Mesangial cell (primary cell): ENCODE results near the gene TMEM218. TPM values are rescaled to one million over a fixed set of nuclear protein-coding genes. Genes with fewer than 3 reads are reported as not detected.

Experiments
- total RNA-seq: library from RNA; depleted of rRNA; stranded (reverse); fragments of >200 nt; gene quantifications from 2 replicates; pipeline ENCODE4 v1.2.3, GENCODE V29; 2015

Gene TMEM218
- total RNA-seq, result 23.0 and 23.6 TPM in 2 replicates

GRCh38 chr11:125111343-125112207, at the start of gene TMEM218:
TMEM218 (minus strand) TSS chr11:125111626; CDS start chr11:125102241, 9,385 bp downstream.

GRCh38 chr11:125062931-125063428, 48.4 kb downstream of the TMEM218 start, which contains the start of gene SLC37A2:
SLC37A2 (plus strand) TSS chr11:125063305; CDS start chr11:125063368, 63 bp downstream.

Other genes starting within 250 kb of the TMEM218 start
- gene ROBO3, start 246.2 kb downstream of the TMEM218 start, total RNA-seq, result 22.3 and 22.6 TPM in 2 replicates
- 0.65 and 0.76 TPM in 2 replicates for gene ROBO4, start 213.8 kb downstream of the TMEM218 start, total RNA-seq
- not detected in 2 replicates for gene HEPN1, start 192.4 kb downstream of the TMEM218 start, total RNA-seq
- not detected in 2 replicates for gene HEPACAM, start 175.6 kb downstream of the TMEM218 start, total RNA-seq
- gene CCDC15, start 157.4 kb downstream of the TMEM218 start, total RNA-seq, result 0.25 and 2.3 TPM in 2 replicates
- gene SLC37A2, start 48.3 kb downstream of the TMEM218 start, total RNA-seq, result 0.25 and 0.98 TPM in 2 replicates
- gene PKNOX2, start 53.1 kb upstream of the TMEM218 start, total RNA-seq, result 0.98 and 1.6 TPM in 2 replicates